ENCODE measurements around the gene P4HTM.

Gene P4HTM

GRCh38 chr3:48962939-48963338 lies 27.1 kb upstream of the P4HTM start:
- H3K27me3 Mint-ChIP-seq (ENCODE audit: low read depth, poor library complexity), result no peaks in the 10 kb centered on the region
- no peak overlapping the region for H3K27ac Mint-ChIP-seq
- peaks cover 56% of the 10 kb centered on the region for H3K36me3 Mint-ChIP-seq (ENCODE audit: low read depth)
- no peak for DNase-seq
- no peaks in the 10 kb centered on the region for H3K4me1 Mint-ChIP-seq
- H3K9me3 Mint-ChIP-seq, result no peaks in the 10 kb centered on the region
- H3K4me3 Mint-ChIP-seq, result no peak overlapping the region
- no peak for TF ChIP-seq CTCF (IDR thresholded peaks at IDR 0.05)

- Mint-ChIP-seq H3K36me3 (ENCODE audit: low read depth) (peaks cover 57% of the 10 kb centered on the region), H3K27me3 (ENCODE audit: low read depth, poor library complexity) (no peaks in the 10 kb centered on the region), H3K9me3 (no peaks in the 10 kb centered on the region), H3K4me3 (no peak overlapping the region), H3K27ac (no peak overlapping the region), H3K4me1 (no peaks in the 10 kb centered on the region)
- no peak for TF ChIP-seq CTCF (IDR thresholded peaks at IDR 0.05)
- no peak for DNase-seq
Measured at GRCh38 chr3:48963591-48963990, 26.4 kb upstream of the P4HTM start.

GRCh38 chr3:48966367-48966766 lies 23.7 kb upstream of the P4HTM start:
- H3K4me1 Mint-ChIP-seq, result no peaks in the 10 kb centered on the region
- no peak overlapping the region for H3K4me3 Mint-ChIP-seq
- TF ChIP-seq CTCF (IDR thresholded peaks at IDR 0.05), result no peak
- peaks cover 3% of the 10 kb centered on the region for H3K27me3 Mint-ChIP-seq (ENCODE audit: low read depth, poor library complexity)
- DNase-seq, result no peak
- H3K36me3 Mint-ChIP-seq (ENCODE audit: low read depth), result peaks cover 74% of the 10 kb centered on the region
- no peaks in the 10 kb centered on the region for H3K9me3 Mint-ChIP-seq
- H3K27ac Mint-ChIP-seq, result peak overlapping the region; percentile 71

- no peak for TF ChIP-seq CTCF (IDR thresholded peaks at IDR 0.05)
- Mint-ChIP-seq H3K27ac (peak overlapping the region; percentile 89), H3K4me3 (no peak overlapping the region), H3K9me3 (no peaks in the 10 kb centered on the region), H3K27me3 (ENCODE audit: low read depth, poor library complexity) (peaks cover 3% of the 10 kb centered on the region), H3K36me3 (ENCODE audit: low read depth) (peaks cover 80% of the 10 kb centered on the region), H3K4me1 (no peaks in the 10 kb centered on the region)
- no peak for DNase-seq
Measured at GRCh38 chr3:48966876-48967361, 23.1 kb upstream of the P4HTM start.

GRCh38 chr3:48970586-48970985 lies 19.5 kb upstream of the P4HTM start:
- H3K9me3 Mint-ChIP-seq, result no peaks in the 10 kb centered on the region

More at GRCh38 chr3:48970586-48970985, 19.5 kb upstream of the P4HTM start:
- no peak overlapping the region for H3K4me3 Mint-ChIP-seq
- no peaks in the 10 kb centered on the region for H3K4me1 Mint-ChIP-seq
- peaks cover 78% of the 10 kb centered on the region for H3K36me3 Mint-ChIP-seq (ENCODE audit: low read depth)
- no peak overlapping the region for H3K27ac Mint-ChIP-seq
- H3K27me3 Mint-ChIP-seq (ENCODE audit: low read depth, poor library complexity), result peaks cover 3% of the 10 kb centered on the region
- TF ChIP-seq CTCF (IDR thresholded peaks at IDR 0.05), result no peak
- DNase-seq, result no peak

Measured in nephron progenitor cell (in vitro differentiated cells).